HepG2 (cell line): ENCODE results near the gene KRI1. TPM values are rescaled to one million over a fixed set of nuclear protein-coding genes. Genes with fewer than 3 reads are reported as not detected.
A peak's percentile ranks its signal among the peaks of the same experiment; 100 is the strongest.

ENCODE experiments used
- ATM ChIP-seq: fragments of 450-650 bp; IDR thresholded peaks from 2 replicates; pipeline ENCODE4 v1.7.1; 2017; ENCODE audit warnings: mild to moderate bottlenecking, borderline replicate concordance
- BATF2 ChIP-seq: sonication (generic); formaldehyde crosslinking; IDR thresholded peaks from 2 replicates; pipeline ENCODE4 v1.8.0; 2022; ENCODE audit warnings: mild to moderate bottlenecking, missing genetic modification reagents, moderate library complexity
- CBFB ChIP-seq: sonication (generic); formaldehyde crosslinking; IDR thresholded peaks from 2 replicates; pipeline ENCODE4 v1.4.0; 2020; ENCODE audit warnings: missing genetic modification reagents
- CEBPG ChIP-seq: IDR thresholded peaks from 2 replicates; pipeline ENCODE4 v1.6.1; 2016
- ELF4 ChIP-seq: sonication (generic); formaldehyde crosslinking; IDR thresholded peaks from 2 replicates; pipeline ENCODE4 v1.5.0; 2020; ENCODE audit warnings: missing genetic modification reagents, mild to moderate bottlenecking, moderate library complexity, borderline replicate concordance
- ERF ChIP-seq: IDR thresholded peaks from 2 replicates; pipeline ENCODE4 v1.6.1; 2018; ENCODE audit warnings: missing biosample characterization, missing genetic modification reagents
- FOXA1 ChIP-seq, 2 experiments: fragments of 450-650 bp in 1 of 2; sonication (generic) in 1 of 2; formaldehyde crosslinking in 1 of 2; IDR thresholded peaks; 2 replicates each; pipeline versions ENCODE4 v1.4.0 to v1.6.1; 2016 to 2020; ENCODE audit warnings: missing genetic modification reagents in 1 of 2
- IKZF4 ChIP-seq: sonication (generic); formaldehyde crosslinking; IDR thresholded peaks from 2 replicates; pipeline ENCODE4 v1.5.1; 2020; ENCODE audit warnings: borderline replicate concordance, mild to moderate bottlenecking, low read depth, missing genetic modification reagents; ENCODE audit errors: not compliant biosample characterization
- MTF1 ChIP-seq: sonication (generic); formaldehyde crosslinking; IDR thresholded peaks from 2 replicates; pipeline ENCODE4 v1.5.0; 2020; ENCODE audit warnings: missing genetic modification reagents
- MXD1 ChIP-seq: sonication (generic); formaldehyde crosslinking; IDR thresholded peaks from 2 replicates; pipeline ENCODE4 v1.4.0; 2020; ENCODE audit warnings: mild to moderate bottlenecking, missing genetic modification reagents
- PHF21A ChIP-seq: sonication (generic); formaldehyde crosslinking; IDR thresholded peaks from 2 replicates; pipeline ENCODE4 v1.5.0; 2020; ENCODE audit warnings: mild to moderate bottlenecking, missing genetic modification reagents
- RBM39 ChIP-seq: fragments of 200-400 bp; formaldehyde crosslinking; IDR thresholded peaks from one replicate; pipeline ENCODE4 v1.6.1; 2018; ENCODE audit warnings: antibody characterized with exemption, mild to moderate bottlenecking, low read depth, low read length; ENCODE audit not compliant: poor library complexity, severe bottlenecking
- TAF1 ChIP-seq: sonication (generic); formaldehyde crosslinking; IDR thresholded peaks from 2 replicates; pipeline ENCODE4 v1.4.0; 2020; ENCODE audit warnings: missing genetic modification reagents
- TCF7L2 ChIP-seq: IDR thresholded peaks from 2 replicates; pipeline ENCODE4 v1.6.1; 2011; ENCODE audit warnings: mild to moderate bottlenecking, low read depth, low read length, moderate library complexity
- TFDP2 ChIP-seq: sonication (generic); formaldehyde crosslinking; IDR thresholded peaks from 2 replicates; pipeline ENCODE4 v1.4.0; 2020; ENCODE audit warnings: missing genetic modification reagents
- polyA plus RNA-seq, 8 experiments: library from polyadenylated mRNA; depleted of rRNA in 3 of 8; stranded (reverse) in 7 of 8; unstranded in 1 of 8; fragments of >200 nt; fragmentation: Illumina TruSeq in 4 of 8; extraction: Trizol in 4 of 8; gene quantifications; 2 replicates each; pipeline versions ENCODE4 v1.2.1 to v1.2.3, GENCODE V29; 2011 to 2016; ENCODE audit warnings: low read depth in 4 of 8, missing spikeins in 1 of 8, mixed read lengths in 1 of 8; ENCODE audit not compliant: insufficient read depth in 1 of 8
- total RNA-seq, 5 experiments: library from RNA; depleted of rRNA; stranded (reverse); fragments of >200 nt; fragmentation: Illumina TruSeq; extraction: Trizol; gene quantifications; 2 replicates each; pipeline ENCODE4 v1.2.3, GENCODE V29; 2016; ENCODE audit warnings: low read depth in 1 of 5
- TF ChIP-seq, protein P1 (sequence below): sonication (generic); formaldehyde crosslinking; IDR thresholded peaks from 2 replicates; pipeline ENCODE4 v1.4.0; 2020; ENCODE audit warnings: missing genetic modification reagents, borderline replicate concordance
- TF ChIP-seq, protein P2 (sequence below): sonication (generic); formaldehyde crosslinking; conservative IDR thresholded peaks from 2 replicates; pipeline ENCODE4 v1.8.1; 2023; ENCODE audit warnings: missing genetic modification reagents
- TF ChIP-seq, protein P3 (sequence below): sonication (generic); formaldehyde crosslinking; IDR thresholded peaks from 2 replicates; pipeline ENCODE4 v1.5.0; 2020; ENCODE audit warnings: mild to moderate bottlenecking, missing genetic modification reagents

The KRI1 gene
- total and polyA plus RNA-seq, 2 of the 13 experiments (the other 11 are each of a cell fraction or from before 2014, with no cell fraction given), result 9.1 to 11.7 TPM

- peak; percentile 49; the same call in 1 of the 2 replicates for TF ChIP-seq CEBPG (CRISPR knock-in tag)
- TF ChIP-seq RBM39, result peak; percentile 56
- TF ChIP-seq, protein P1, sequence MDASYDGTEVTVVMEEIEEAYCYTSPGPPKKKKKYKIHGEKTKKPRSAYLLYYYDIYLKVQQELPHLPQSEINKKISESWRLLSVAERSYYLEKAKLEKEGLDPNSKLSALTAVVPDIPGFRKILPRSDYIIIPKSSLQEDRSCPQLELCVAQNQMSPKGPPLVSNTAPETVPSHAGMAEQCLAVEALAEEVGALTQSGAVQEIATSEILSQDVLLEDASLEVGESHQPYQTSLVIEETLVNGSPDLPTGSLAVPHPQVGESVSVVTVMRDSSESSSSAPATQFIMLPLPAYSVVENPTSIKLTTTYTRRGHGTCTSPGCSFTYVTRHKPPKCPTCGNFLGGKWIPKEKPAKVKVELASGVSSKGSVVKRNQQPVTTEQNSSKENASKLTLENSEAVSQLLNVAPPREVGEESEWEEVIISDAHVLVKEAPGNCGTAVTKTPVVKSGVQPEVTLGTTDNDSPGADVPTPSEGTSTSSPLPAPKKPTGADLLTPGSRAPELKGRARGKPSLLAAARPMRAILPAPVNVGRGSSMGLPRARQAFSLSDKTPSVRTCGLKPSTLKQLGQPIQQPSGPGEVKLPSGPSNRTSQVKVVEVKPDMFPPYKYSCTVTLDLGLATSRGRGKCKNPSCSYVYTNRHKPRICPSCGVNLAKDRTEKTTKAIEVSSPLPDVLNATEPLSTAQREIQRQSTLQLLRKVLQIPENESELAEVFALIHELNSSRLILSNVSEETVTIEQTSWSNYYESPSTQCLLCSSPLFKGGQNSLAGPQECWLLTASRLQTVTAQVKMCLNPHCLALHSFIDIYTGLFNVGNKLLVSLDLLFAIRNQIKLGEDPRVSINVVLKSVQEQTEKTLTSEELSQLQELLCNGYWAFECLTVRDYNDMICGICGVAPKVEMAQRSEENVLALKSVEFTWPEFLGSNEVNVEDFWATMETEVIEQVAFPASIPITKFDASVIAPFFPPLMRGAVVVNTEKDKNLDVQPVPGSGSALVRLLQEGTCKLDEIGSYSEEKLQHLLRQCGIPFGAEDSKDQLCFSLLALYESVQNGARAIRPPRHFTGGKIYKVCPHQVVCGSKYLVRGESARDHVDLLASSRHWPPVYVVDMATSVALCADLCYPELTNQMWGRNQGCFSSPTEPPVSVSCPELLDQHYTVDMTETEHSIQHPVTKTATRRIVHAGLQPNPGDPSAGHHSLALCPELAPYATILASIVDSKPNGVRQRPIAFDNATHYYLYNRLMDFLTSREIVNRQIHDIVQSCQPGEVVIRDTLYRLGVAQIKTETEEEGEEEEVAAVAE (CRISPR knock-in tag), result peak; percentile 86; the same call in 1 of the 2 replicates
- no peak for TF ChIP-seq FOXA1 (IDR thresholded peaks at IDR 0.05)
- no peak for TF ChIP-seq FOXA1 (CRISPR knock-in tag; IDR thresholded peaks at IDR 0.05)
- TF ChIP-seq BATF2 (CRISPR knock-in tag), result peak; percentile 94
- TF ChIP-seq TAF1 (CRISPR knock-in tag), result peak; percentile 29; the same call in 1 of the 2 replicates
- TF ChIP-seq TFDP2 (CRISPR knock-in tag), result peak; percentile 100
- TF ChIP-seq ERF (CRISPR knock-in tag), result peak; percentile 43
- TF ChIP-seq TCF7L2, result no peak
- peak; percentile 42; the same call in 1 of the 2 replicates for TF ChIP-seq MXD1 (CRISPR knock-in tag)
- TF ChIP-seq, protein P2, sequence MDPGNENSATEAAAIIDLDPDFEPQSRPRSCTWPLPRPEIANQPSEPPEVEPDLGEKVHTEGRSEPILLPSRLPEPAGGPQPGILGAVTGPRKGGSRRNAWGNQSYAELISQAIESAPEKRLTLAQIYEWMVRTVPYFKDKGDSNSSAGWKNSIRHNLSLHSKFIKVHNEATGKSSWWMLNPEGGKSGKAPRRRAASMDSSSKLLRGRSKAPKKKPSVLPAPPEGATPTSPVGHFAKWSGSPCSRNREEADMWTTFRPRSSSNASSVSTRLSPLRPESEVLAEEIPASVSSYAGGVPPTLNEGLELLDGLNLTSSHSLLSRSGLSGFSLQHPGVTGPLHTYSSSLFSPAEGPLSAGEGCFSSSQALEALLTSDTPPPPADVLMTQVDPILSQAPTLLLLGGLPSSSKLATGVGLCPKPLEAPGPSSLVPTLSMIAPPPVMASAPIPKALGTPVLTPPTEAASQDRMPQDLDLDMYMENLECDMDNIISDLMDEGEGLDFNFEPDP (CRISPR knock-in tag), result no peak
- TF ChIP-seq PHF21A (CRISPR knock-in tag), result peak; percentile 75
- TF ChIP-seq MTF1, result no peak
- TF ChIP-seq ELF4, result peak; percentile 31; the same call in 1 of the 2 replicates
- TF ChIP-seq IKZF4 (CRISPR knock-in tag), result no peak
- no peak for TF ChIP-seq ATM
- TF ChIP-seq, protein P3, sequence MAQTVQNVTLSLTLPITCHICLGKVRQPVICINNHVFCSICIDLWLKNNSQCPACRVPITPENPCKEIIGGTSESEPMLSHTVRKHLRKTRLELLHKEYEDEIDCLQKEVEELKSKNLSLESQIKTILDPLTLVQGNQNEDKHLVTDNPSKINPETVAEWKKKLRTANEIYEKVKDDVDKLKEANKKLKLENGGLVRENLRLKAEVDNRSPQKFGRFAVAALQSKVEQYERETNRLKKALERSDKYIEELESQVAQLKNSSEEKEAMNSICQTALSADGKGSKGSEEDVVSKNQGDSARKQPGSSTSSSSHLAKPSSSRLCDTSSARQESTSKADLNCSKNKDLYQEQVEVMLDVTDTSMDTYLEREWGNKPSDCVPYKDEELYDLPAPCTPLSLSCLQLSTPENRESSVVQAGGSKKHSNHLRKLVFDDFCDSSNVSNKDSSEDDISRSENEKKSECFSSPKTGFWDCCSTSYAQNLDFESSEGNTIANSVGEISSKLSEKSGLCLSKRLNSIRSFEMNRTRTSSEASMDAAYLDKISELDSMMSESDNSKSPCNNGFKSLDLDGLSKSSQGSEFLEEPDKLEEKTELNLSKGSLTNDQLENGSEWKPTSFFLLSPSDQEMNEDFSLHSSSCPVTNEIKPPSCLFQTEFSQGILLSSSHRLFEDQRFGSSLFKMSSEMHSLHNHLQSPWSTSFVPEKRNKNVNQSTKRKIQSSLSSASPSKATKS (CRISPR knock-in tag), result no peak
- TF ChIP-seq CBFB, result 0 out of 2 replicates have a peak, but pooled peaks have one; percentile 16
Observed at GRCh38 chr19:10568826-10569651, 3.2 kb upstream of the KRI1 start, which contains the start of gene CDKN2D (continued).
